Measurements from ENCODE around the gene PDCD4. TPM values are rescaled to one million over a fixed set of nuclear protein-coding genes. Genes with fewer than 3 reads are reported as not detected.

Gene PDCD4
- total and polyA plus RNA-seq, 9 of the 15 experiments (the other 6 are each of a cell fraction or from before 2014, with no cell fraction given) = 12.9 to 44.1 (median 33.7) TPM

GRCh38 chr10:110841767-110842267 is 29.9 kb upstream of the PDCD4 start:
- in situ Hi-C loops (cut with MboI) (no loop called here), intact Hi-C loops (cut with micrococcal nuclease) (no loop called here)
- H3K27me3 ChIP-seq (ENCODE audit: control insufficient read depth in 2 of 2, insufficient read depth in 2 of 2, low read length in 2 of 2) = no peaks in the 10 kb centered on the region
- peaks cover 6 to 17% of the 10 kb centered on the region in 2 experiments; a peak in 4 of 5 replicates for H3K4me1 ChIP-seq (replicated peaks in 1 of 2; ENCODE audit: control insufficient read depth in 2 of 2, insufficient read depth in 2 of 2, low read length in 2 of 2)
- TF ChIP-seq NFIC (IDR thresholded peaks at IDR 0.05) (no peak), PCBP2 (IDR thresholded peaks at IDR 0.05; ENCODE audit: low read depth, low read length, poor library complexity, severe bottlenecking) (no peak), ZNF197 (CRISPR knock-in tag; IDR thresholded peaks at IDR 0.05; ENCODE audit: low read depth) (no peak), RBM25 (IDR thresholded peaks at IDR 0.05; ENCODE audit: low read depth, low read length, severe bottlenecking) (no peak), PKNOX1 (IDR thresholded peaks at IDR 0.05) (no peak), TRIM25 (IDR thresholded peaks at IDR 0.05; ENCODE audit: borderline replicate concordance) (no peak), ELK3 (CRISPR knock-in tag; IDR thresholded peaks at IDR 0.05) (no peak), GATAD2B (IDR thresholded peaks at IDR 0.05; ENCODE audit: borderline replicate concordance) (no peak), ZNF668 (CRISPR knock-in tag; IDR thresholded peaks at IDR 0.05) (no peak), PHB (CRISPR knock-in tag; IDR thresholded peaks at IDR 0.05) (no peak), HOXB6 (CRISPR knock-in tag; IDR thresholded peaks at IDR 0.05; ENCODE audit: borderline replicate concordance) (no peak), POLR3G (IDR thresholded peaks at IDR 0.05; ENCODE audit: extremely low read depth, insufficient read length, insufficient replicate concordance) (no peak), MAFF (IDR thresholded peaks at IDR 0.05; ENCODE audit: low read length) (no peak), ZNF436 (CRISPR knock-in tag; IDR thresholded peaks at IDR 0.05) (no peak)
- H3K9ac ChIP-seq (ENCODE audit: insufficient read depth in 1 of 2, low read depth in 2 of 2, low read length in 2 of 2) = no peak overlapping the region
- no peaks in the 10 kb centered on the region for H3K9me3 ChIP-seq (replicated peaks; ENCODE audit: control insufficient read depth, insufficient read depth, low read depth, low read length)
- no peak overlapping the region for H3K4me2 ChIP-seq (ENCODE audit: insufficient read depth, low read length)
- FAIRE-seq (no peak), DNase-seq (ENCODE audit: extremely low read depth in 1 of 4, low spot score in 3 of 4) (no peak), ATAC-seq (no peak)
- POLR2A ChIA-PET = interaction anchor here (0.5 kb wide), 1 partner anchor 177 kb away, joined by 3 read pairs; no protein-coding TSS in a partner anchor
- H2AFZ ChIP-seq (ENCODE audit: low read depth, low read length) = no peak overlapping the region
- H3K36me3 ChIP-seq (ENCODE audit: control insufficient read depth, insufficient read depth, low read length) = no peaks in the 10 kb centered on the region; the same call in 2 of the 3 replicates
- H3K79me2 ChIP-seq (ENCODE audit: control insufficient read depth, insufficient read depth, low read length) = no peaks in the 10 kb centered on the region
- CTCF ChIA-PET (ENCODE audit: low intra/inter-chr PET ratio) = no interaction called here
- no peak overlapping the region for H3K4me3 ChIP-seq
- no peaks in the 10 kb centered on the region for H4K20me1 ChIP-seq (replicated peaks; ENCODE audit: control insufficient read depth, insufficient read depth, low read length)
- no peak overlapping the region for H3K27ac ChIP-seq (ENCODE audit: extremely low read depth, low read depth, low read length)
- BruUV-seq (replicated peaks) = no TSS peak
- 92% methylated on average over 5 of the region's 9 CpGs for WGBS (ENCODE audit: insufficient coverage, low coverage, missing lambda C conversion rate)
- H3K9me1 ChIP-seq (ENCODE audit: control insufficient read depth, insufficient read depth, low read length) = no peaks in the 10 kb centered on the region
